ENCODE results near the gene SEPTIN1.

GRCh38 chr16:30414159-30414558 lies 31.8 kb upstream of the SEPTIN1 start:
- TF ChIP-seq CTCF (IDR thresholded peaks at IDR 0.05) = no peak
- TF ChIP-seq POLR2A (IDR thresholded peaks at IDR 0.05) = no peak

All from lower leg skin (tissue), 3 donors.